K562 (cell line): ENCODE measurements around the gene DNAH3. TPM values are rescaled to one million over a fixed set of nuclear protein-coding genes. Genes with fewer than 3 reads are reported as not detected.

Experiments used
- ATAC-seq: fragments of 200-7000 bp; cut with Tn5 transposase; 3 replicates; pipeline ENCODE4 v1.9.1; 2020; ENCODE audit warnings: moderate library complexity
- BruUV-seq: library from RNA; stranded (reverse); fragments of 400-500 nt; replicated peaks from 2 replicates; lab custom pipeline; 2021; lab: Mats Ljungman, UMichigan
- CTCF ChIA-PET: fragments of 300-600 bp; formaldehyde crosslinking; extraction: SDS; loops from one replicate; lab custom pipeline; 2021; ENCODE audit warnings: low intra/inter-chr PET ratio; lab: Yijun Ruan, JAX
- POLR2A ChIA-PET: fragments of 300-600, 350-650 bp; sonication (Branson Sonifier 250); formaldehyde crosslinking; extraction: SDS; loops from one replicate; lab custom pipeline; 2021; ENCODE audit warnings: antibody characterized with exemption, inconsistent platforms; lab: Yijun Ruan, JAX
- DNase-seq, 4 experiments: peaks; one replicate each; pipeline versions ENCODE4 v3.0.0 to v3.0.0-alpha.2; 2011 to 2018; ENCODE audit warnings: low spot score in 3 of 4, mixed read lengths in 3 of 4; ENCODE audit errors: extremely low read depth in 1 of 4
- FAIRE-seq: peaks from 2 replicates; lab custom pipeline; 2011; peaks lifted over from hg19 to GRCh38; lab: Jason Lieb, UNC
- H2AFZ ChIP-seq: 2 replicates; pipeline ENCODE4 v1.6.0; 2011; ENCODE audit warnings: low read depth, low read length, control low read depth, inconsistent platforms
- H3K27ac ChIP-seq: fragments of 200-600 bp; 3 replicates; pipeline ENCODE4 v1.8.0; 2011; ENCODE audit warnings: low read depth, mild to moderate bottlenecking, control low read depth, inconsistent platforms, low read length, moderate library complexity, mixed read lengths; ENCODE audit errors: extremely low read depth
- H3K27me3 ChIP-seq, 2 experiments: fragments of 300-600 bp in 1 of 2; 2 replicates in 1 of 2; 3 replicates in 1 of 2; pipeline versions ENCODE4 v1.6.0 to v1.8.0; 2011; ENCODE audit warnings: inconsistent platforms in 2 of 2, low read length in 2 of 2, mild to moderate bottlenecking in 1 of 2, mixed read lengths in 1 of 2, moderate library complexity in 1 of 2; ENCODE audit not compliant: control insufficient read depth in 2 of 2, insufficient read depth in 2 of 2
- H3K36me3 ChIP-seq: fragments of 300-600 bp; 3 replicates; pipeline ENCODE4 v1.8.0; 2011; ENCODE audit warnings: mild to moderate bottlenecking, low read length, inconsistent platforms; ENCODE audit not compliant: control insufficient read depth, insufficient read depth
- H3K4me1 ChIP-seq, 2 experiments: fragments of 200-600 bp in 1 of 2; replicated peaks in 1 of 2; 2 replicates in 1 of 2; 3 replicates in 1 of 2; pipeline versions ENCODE4 v1.5.1 to v1.8.0; 2011; ENCODE audit warnings: inconsistent platforms in 2 of 2, low read length in 2 of 2, mild to moderate bottlenecking in 1 of 2, mixed read lengths in 1 of 2, moderate library complexity in 1 of 2; ENCODE audit not compliant: control insufficient read depth in 2 of 2, insufficient read depth in 2 of 2
- H3K4me2 ChIP-seq: 2 replicates; pipeline ENCODE4 v1.6.1; 2011; ENCODE audit warnings: low read length, control low read depth, inconsistent platforms, mixed read lengths; ENCODE audit not compliant: insufficient read depth
- H3K4me3 ChIP-seq: fragments of 200-600 bp; sonication (generic), shearing (Covaris generic); 2 replicates; pipeline ENCODE4 v1.5.1; 2016; ENCODE audit warnings: control low read depth, inconsistent platforms
- H3K79me2 ChIP-seq: fragments of 200-600 bp; 3 replicates; pipeline ENCODE4 v1.8.0; 2011; ENCODE audit warnings: low read length, inconsistent platforms; ENCODE audit not compliant: control insufficient read depth, insufficient read depth
- H3K9ac ChIP-seq, 2 experiments: 2 replicates each; pipeline versions ENCODE4 v1.6.0 to v1.6.1; 2011; ENCODE audit warnings: low read depth in 2 of 2, low read length in 2 of 2, control low read depth in 1 of 2, inconsistent platforms in 1 of 2, mild to moderate bottlenecking in 1 of 2, mixed read lengths in 1 of 2; ENCODE audit not compliant: insufficient read depth in 1 of 2
- H3K9me1 ChIP-seq: one replicate; pipeline ENCODE4 v1.6.0; 2011; ENCODE audit warnings: inconsistent platforms, mild to moderate bottlenecking, low read length, moderate library complexity; ENCODE audit not compliant: control insufficient read depth, insufficient read depth
- H3K9me3 ChIP-seq: replicated peaks from 2 replicates; pipeline ENCODE4 v1.5.1; 2011; ENCODE audit warnings: low read depth, low read length, inconsistent platforms; ENCODE audit not compliant: control insufficient read depth, insufficient read depth
- H4K20me1 ChIP-seq: replicated peaks from 2 replicates; pipeline ENCODE4 v1.6.1; 2011; ENCODE audit warnings: low read length, inconsistent platforms, mixed read lengths; ENCODE audit not compliant: control insufficient read depth, insufficient read depth
- RBBP5 ChIP-seq: fragments of 200-600 bp; sonication (generic); IDR thresholded peaks from 2 replicates; pipeline ENCODE4 v1.6.1; 2012; ENCODE audit warnings: borderline replicate concordance, mild to moderate bottlenecking, low read length, control low read depth, inconsistent platforms; ENCODE audit not compliant: insufficient read depth, poor library complexity, severe bottlenecking
- TARDBP ChIP-seq: fragments of 450-650 bp; IDR thresholded peaks from 2 replicates; pipeline ENCODE4 v1.6.1; 2016
- WGBS: fragments of 100-300 bp; shearing (Covaris generic); methylation state at CpG from one replicate; pipeline ENCODE4 v1.1.6; 2016; ENCODE audit warnings: low coverage, mixed read lengths; ENCODE audit not compliant: insufficient coverage; ENCODE audit errors: missing lambda C conversion rate; 5-methylcytosine and 5-hydroxymethylcytosine counted together
- in situ Hi-C: fragments of 300-500 bp; cut with MboI; formaldehyde crosslinking; loops from 4 replicates; pipeline ENCODE4 v1.15.0; 2018; ENCODE audit warnings: inconsistent platforms, mixed read lengths
- intact Hi-C: fragments of 100-400 bp; cut with micrococcal nuclease; formaldehyde crosslinking; loops from 2 replicates; pipeline ENCODE4 v1.14.2; 2022
- polyA plus RNA-seq, 8 experiments: library from polyadenylated mRNA; depleted of rRNA in 4 of 8; stranded (reverse) in 5 of 8; unstranded in 3 of 8; fragments of >200 nt; fragmentation: Nextera tagmentation in 2 of 8; fragmentation: Illumina TruSeq in 1 of 8; extraction: Ambion mirVana in 2 of 8; extraction: Trizol in 1 of 8; gene quantifications; 2 replicates each; pipeline versions ENCODE4 v1.2.1 to v1.2.3, GENCODE V29; 2011 to 2014; ENCODE audit warnings: inconsistent platforms in 1 of 8, missing spikeins in 1 of 8
- total RNA-seq, 7 experiments: library from RNA; depleted of rRNA in 6 of 7; stranded (reverse); fragments of >200 nt in 6 of 7; fragmentation: Illumina TruSeq in 2 of 7; extraction: Trizol in 2 of 7; gene quantifications; 2 replicates each; pipeline versions ENCODE4 v1.2.1 to v1.2.3, GENCODE V29; 2011 to 2021; ENCODE audit warnings: low replicate concordance in 1 of 7
- TF ChIP-seq, protein P1 (sequence below), 2 experiments: fragments of 450-650 bp in 1 of 2; sonication (generic) in 1 of 2; formaldehyde crosslinking in 1 of 2; IDR thresholded peaks; 2 replicates each; pipeline versions ENCODE4 v1.7.1 to v1.9.0; 2016 to 2022; ENCODE audit warnings: inconsistent platforms in 1 of 2, mild to moderate bottlenecking in 1 of 2, missing genetic modification reagents in 1 of 2

Gene DNAH3
- total and polyA plus RNA-seq, 9 of the 15 experiments (the other 6 are each of a cell fraction or from before 2014, with no cell fraction given) = 0.32 to 0.84 (median 0.44) TPM

DNA sequence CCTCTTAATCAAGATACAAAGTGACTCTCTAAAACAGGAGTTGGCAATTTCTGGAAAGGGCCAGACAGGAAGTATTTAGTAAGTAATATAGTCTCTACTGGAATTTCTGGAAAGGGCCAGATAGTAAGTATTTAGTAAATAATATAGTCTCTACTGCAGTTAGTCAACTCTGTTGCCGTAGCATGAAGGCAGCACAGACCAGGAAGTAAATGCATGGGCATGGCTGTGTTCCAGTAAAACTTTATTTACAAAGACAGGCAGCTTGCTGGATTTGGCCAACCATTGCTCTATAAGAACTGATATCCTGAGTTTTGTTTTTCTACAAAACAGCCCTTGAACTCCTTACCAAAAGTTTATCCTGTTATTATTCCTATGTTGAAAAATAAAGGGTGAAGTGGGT lies 24.8 kb upstream of the DNAH3 start:
- Histone ChIP-seq H3K4me1 (no peaks in the 10 kb centered on the region), H3K4me2 (no peak overlapping the region), H2AFZ (no peak overlapping the region), H3K27ac (no peak overlapping the region), H3K36me3 (peaks cover 25% of the 10 kb centered on the region; the same call in 1 of the 3 replicates), H3K79me2 (no peaks in the 10 kb centered on the region), H3K9me1 (peaks cover 2% of the 10 kb centered on the region), H4K20me1 (no peaks in the 10 kb centered on the region), H3K9me3 (no peaks in the 10 kb centered on the region), H3K27me3 (no peaks in the 10 kb centered on the region), H3K9ac (no peak overlapping the region), H3K4me3 (no peak overlapping the region)
- WGBS = 95% methylated on average over 1 of the region's 1 CpG
- POLR2A ChIA-PET = interaction anchor here (0.6 kb wide), 1 partner anchor 82 kb away, joined by 4 read pairs; no protein-coding TSS in a partner anchor
- TF ChIP-seq RBBP5 = no peak
- no peak for TF ChIP-seq TARDBP
- TF ChIP-seq, protein P1, sequence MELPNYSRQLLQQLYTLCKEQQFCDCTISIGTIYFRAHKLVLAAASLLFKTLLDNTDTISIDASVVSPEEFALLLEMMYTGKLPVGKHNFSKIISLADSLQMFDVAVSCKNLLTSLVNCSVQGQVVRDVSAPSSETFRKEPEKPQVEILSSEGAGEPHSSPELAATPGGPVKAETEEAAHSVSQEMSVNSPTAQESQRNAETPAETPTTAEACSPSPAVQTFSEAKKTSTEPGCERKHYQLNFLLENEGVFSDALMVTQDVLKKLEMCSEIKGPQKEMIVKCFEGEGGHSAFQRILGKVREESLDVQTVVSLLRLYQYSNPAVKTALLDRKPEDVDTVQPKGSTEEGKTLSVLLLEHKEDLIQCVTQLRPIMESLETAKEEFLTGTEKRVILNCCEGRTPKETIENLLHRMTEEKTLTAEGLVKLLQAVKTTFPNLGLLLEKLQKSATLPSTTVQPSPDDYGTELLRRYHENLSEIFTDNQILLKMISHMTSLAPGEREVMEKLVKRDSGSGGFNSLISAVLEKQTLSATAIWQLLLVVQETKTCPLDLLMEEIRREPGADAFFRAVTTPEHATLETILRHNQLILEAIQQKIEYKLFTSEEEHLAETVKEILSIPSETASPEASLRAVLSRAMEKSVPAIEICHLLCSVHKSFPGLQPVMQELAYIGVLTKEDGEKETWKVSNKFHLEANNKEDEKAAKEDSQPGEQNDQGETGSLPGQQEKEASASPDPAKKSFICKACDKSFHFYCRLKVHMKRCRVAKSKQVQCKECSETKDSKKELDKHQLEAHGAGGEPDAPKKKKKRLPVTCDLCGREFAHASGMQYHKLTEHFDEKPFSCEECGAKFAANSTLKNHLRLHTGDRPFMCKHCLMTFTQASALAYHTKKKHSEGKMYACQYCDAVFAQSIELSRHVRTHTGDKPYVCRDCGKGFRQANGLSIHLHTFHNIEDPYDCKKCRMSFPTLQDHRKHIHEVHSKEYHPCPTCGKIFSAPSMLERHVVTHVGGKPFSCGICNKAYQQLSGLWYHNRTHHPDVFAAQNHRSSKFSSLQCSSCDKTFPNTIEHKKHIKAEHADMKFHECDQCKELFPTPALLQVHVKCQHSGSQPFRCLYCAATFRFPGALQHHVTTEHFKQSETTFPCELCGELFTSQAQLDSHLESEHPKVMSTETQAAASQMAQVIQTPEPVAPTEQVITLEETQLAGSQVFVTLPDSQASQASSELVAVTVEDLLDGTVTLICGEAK (IDR thresholded peaks at IDR 0.05) = peak; percentile 83
- TF ChIP-seq, protein P1 (CRISPR knock-in tag; IDR thresholded peaks at IDR 0.05) = 0 out of 2 replicates have a peak, but pooled peaks have one; percentile 27
- intact Hi-C loops = no loop called here
- DNase-seq (no peak), FAIRE-seq (no peak), ATAC-seq (no peak)
- CTCF ChIA-PET = no interaction called here
- in situ Hi-C loops = no loop called here
- BruUV-seq = no TSS peak
